ENCODE data around the gene KCNMB2.
"Not testable (repeated sequence)": the region's sequence is repeated elsewhere in the genome, so short reads cannot be mapped to it uniquely, and the experiment has no call there.

Gene KCNMB2

GRCh38 chr3:178851564-178851963 is 315.3 kb downstream of the KCNMB2 start:
- DNase-seq (ENCODE audit: low read depth in 2 of 3, low spot score in 1 of 3) = no peak

DNA sequence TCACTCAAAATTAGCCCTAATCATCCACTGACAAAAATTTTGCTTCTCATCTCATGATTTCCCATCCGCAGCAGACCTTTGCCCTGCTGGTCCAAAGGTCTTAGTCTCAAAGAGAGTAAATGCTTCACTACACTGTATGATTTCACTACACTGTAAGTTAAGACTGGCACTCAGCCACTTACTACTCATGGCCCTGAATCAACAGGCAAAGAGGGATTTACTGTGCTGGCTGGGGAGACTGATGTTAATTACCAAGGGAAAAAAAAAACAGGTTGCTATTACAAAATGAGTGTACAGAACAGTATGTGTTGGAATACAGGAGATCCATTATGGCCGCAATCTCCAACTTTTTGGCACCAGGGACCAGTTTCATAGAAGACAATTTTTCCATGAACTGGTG is 320.6 kb downstream of the KCNMB2 start:
- no peak for DNase-seq (ENCODE audit: low read depth in 2 of 3, low spot score in 1 of 3)

DNA sequence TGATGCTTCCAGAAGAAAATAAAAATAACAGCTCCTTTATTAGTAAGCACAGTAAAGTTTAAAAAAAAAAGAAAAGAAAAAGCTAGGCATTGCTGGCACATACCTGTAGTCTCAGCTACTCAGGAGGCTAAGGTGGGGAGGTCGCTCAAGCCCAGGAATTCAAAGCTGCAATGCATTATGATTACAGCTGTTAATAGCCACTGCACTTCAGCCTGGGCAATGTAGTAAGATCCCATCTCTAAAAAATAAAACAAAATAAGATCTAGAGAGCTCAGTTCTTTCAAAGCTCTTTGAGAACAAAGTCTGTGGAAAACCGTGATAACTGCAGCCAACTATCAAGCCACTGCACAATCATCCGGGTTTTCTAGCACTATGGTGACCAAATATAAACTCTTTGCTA is 323.1 kb downstream of the KCNMB2 start:
- no peak for DNase-seq (ENCODE audit: low read depth in 2 of 3, low spot score in 1 of 3)

DNA sequence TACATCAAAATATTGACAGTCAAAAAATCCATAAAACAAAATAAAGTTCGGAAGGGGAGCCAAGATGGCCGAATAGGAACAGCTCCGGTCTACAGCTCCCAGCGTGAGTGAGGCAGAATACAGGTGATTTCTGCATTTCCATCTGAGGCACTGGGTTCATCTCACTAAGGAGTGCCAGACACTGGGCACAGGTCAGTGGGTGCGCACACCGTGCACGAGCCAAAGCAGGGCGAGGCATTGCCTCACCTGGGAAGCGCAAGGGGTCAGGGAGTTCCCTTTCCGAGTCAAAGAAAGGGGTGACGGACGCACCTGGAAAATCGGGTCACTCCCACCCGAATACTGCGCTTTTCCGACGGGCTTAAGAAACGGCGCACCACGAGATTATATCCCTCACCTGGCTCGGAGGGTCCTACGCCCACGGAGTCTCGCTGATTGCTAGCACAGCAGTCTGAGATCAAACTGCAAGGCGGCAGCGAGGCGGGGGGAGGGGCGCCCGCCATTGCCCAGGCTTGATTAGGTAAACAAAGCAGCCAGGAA is 323.7 kb downstream of the KCNMB2 start:
- not testable (repeated sequence) for DNase-seq (ENCODE audit: low read depth in 2 of 3, low spot score in 1 of 3)

DNA sequence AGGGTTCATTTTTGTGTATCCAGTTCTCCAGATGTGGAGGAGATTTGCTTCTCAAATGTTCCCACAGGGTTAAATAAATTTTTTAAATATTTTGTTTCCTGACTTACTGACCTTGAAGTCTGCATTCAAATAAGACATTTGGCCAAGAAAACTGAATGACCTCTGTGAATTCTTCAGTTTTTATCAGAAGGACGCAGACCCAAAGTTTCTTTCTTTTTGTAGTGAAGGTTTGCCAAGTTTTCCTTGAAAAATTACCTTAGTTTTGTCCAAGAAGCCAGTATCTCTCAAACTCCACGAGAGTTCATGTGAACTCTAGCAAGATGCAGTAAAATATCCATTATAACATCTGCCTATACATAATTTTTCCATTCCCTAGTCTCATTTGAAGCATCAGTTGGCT is 332.4 kb downstream of the KCNMB2 start:
- no peak for DNase-seq (ENCODE audit: low read depth in 2 of 3, low spot score in 1 of 3)

DNA sequence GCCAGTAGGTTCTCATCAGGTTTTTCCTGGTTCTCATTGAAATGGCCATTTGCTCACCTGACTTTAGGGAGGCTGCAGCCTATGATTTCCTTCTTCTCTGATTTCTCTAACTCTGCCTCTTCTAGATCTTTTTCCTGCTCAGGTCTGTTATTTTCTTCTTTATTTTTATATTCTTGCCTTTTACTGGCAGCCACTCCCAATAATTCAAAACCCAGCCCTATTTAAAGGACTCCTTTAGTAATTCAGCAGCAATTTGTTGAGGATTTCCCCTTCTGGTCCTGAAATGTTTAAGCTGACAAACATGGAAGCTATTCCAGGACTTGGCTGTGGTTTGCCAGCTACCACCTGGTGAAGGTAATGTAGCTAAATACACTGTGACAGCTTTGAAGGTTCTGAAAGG is 333.8 kb downstream of the KCNMB2 start:
- DNase-seq (ENCODE audit: low read depth in 2 of 3, low spot score in 1 of 3) = no peak

DNA sequence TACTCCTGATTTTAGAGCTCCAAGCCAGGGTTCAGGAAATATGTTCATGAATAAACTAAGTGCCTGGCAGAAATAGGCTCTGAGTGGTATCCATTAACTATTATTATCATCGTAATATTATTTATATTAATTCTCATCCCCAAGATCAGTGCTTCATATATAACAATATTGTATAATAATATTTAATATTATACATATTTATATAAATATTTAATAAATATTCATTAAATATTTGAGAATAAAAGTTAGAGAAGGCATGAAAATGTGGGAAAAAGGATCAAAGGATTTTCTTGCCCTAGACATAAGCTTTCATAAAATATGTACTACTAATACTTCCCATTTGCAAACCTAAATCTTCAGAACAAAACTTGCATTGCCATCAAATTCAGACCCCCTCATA is 338.9 kb downstream of the KCNMB2 start:
- no peak for DNase-seq (ENCODE audit: low read depth in 2 of 3, low spot score in 1 of 3)

DNA sequence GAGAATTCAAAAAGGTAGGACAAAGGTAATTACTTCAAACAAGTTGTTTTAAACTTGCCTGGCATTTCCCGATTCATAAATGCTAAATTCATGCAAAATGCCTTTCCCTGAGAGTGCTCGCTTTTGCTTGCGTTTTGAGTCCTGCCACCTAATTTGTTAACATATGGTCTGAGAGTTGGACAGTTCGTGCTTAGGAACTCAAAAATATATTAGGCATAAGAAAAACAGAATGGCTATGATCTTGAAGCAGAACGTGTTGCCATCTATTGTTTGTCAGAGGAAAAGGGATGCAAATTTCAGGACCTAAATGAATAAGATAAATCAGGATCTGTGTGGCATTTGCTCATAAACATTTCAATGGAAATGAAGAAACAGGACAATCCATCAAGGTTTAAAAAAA is 339.6 kb downstream of the KCNMB2 start:
- no peak for DNase-seq (ENCODE audit: low read depth in 2 of 3, low spot score in 1 of 3)

DNA sequence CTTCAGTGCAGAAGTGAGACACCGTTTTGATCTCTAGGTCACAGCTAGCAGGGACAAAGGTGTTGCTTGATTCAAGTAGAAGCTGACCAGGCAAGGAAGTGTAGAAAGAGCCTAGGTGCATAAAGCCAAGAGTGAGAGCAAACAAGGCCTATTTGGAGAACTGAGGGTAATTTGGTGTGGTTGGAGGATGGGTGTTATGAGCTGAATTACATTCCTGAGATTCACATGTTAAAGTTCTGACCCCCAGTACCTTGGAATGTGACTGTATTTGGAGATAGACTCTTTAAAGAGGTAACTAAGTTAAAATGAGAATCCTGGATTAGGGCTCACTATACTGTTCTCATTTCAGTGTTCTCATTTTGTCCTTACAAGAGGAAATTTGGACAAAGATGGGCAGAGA is 344.0 kb downstream of the KCNMB2 start:
- no peak for DNase-seq (ENCODE audit: low read depth in 2 of 3, low spot score in 1 of 3)

All from stimulated activated CD4-positive, alpha-beta T cell treated with anti-CD3 and anti-CD28 coated beads, Interleukin-12 subunit alpha, Interleukin-12 subunit beta, amount 100 ng/mL, for 48 hours (primary cell).